Measurements from ENCODE around the gene CCS.
"Not testable (repeated sequence)": the region's sequence is repeated elsewhere in the genome, so short reads cannot be mapped to it uniquely, and the experiment has no call there.

CCS gene

GRCh38 chr11:66561975-66562248 is 31.1 kb upstream of the CCS start:
- DNase-seq, result no peak

GRCh38 chr11:66562275-66562674 is 30.7 kb upstream of the CCS start:
- no peak for DNase-seq

GRCh38 chr11:66562907-66563583 is 29.9 kb upstream of the CCS start:
- DNase-seq, result no peak

- no peak for DNase-seq
These were observed 29.2 kb upstream of the CCS start for GRCh38 chr11:66563832-66564231.

- no peak for DNase-seq
These were observed 28.4 kb upstream of the CCS start for GRCh38 chr11:66564538-66564937.

- DNase-seq, result no peak
These were observed 28.0 kb upstream of the CCS start for GRCh38 chr11:66564984-66565383.

GRCh38 chr11:66566221-66566620 is 26.8 kb upstream of the CCS start:
- no peak for DNase-seq

- DNase-seq, result no peak
These were observed 25.2 kb upstream of the CCS start for GRCh38 chr11:66567787-66568123.

- peak; percentile 77 for DNase-seq
These were observed 24.7 kb upstream of the CCS start, which contains the start of gene CTSF for GRCh38 chr11:66568124-66568916. Gene CTSF (minus strand): TSS chr11:66568606. CDS start chr11:66568486, 120 bp downstream.

- no peak for DNase-seq
These were observed 23.9 kb upstream of the CCS start for GRCh38 chr11:66569076-66569475.

GRCh38 chr11:66570079-66570849 is 22.7 kb upstream of the CCS start:
- DNase-seq, result no peak

- DNase-seq, result no peak
These were observed 22.2 kb upstream of the CCS start for GRCh38 chr11:66570850-66571180.

GRCh38 chr11:66579017-66579606 is 13.9 kb upstream of the CCS start:
- DNase-seq, result peak; percentile 83

GRCh38 chr11:66580803-66581202 is 12.2 kb upstream of the CCS start:
- DNase-seq, result no peak

- no peak for DNase-seq
These were observed 11.7 kb upstream of the CCS start for GRCh38 chr11:66581261-66581660.

GRCh38 chr11:66582565-66583147 is 10.3 kb upstream of the CCS start:
- not testable (repeated sequence) for DNase-seq

GRCh38 chr11:66585447-66585846 is 7.5 kb upstream of the CCS start:
- not testable (repeated sequence) for DNase-seq

- DNase-seq, result no peak
These were observed 6.8 kb upstream of the CCS start for GRCh38 chr11:66586136-66586535.

- DNase-seq, result not testable (repeated sequence)
These were observed 3.7 kb upstream of the CCS start for GRCh38 chr11:66589315-66589714.

- no peak for DNase-seq
These were observed 2.8 kb upstream of the CCS start for GRCh38 chr11:66589996-66590675.

- no peak for DNase-seq
These were observed 1.8 kb upstream of the CCS start for GRCh38 chr11:66591175-66591574.

GRCh38 chr11:66593303-66593635 is 284 bp downstream of the CCS start:
- no peak for DNase-seq

GRCh38 chr11:66593650-66594049 is 665 bp downstream of the CCS start:
- no peak for DNase-seq

Measured in stimulated activated CD4-positive, alpha-beta T cell treated with anti-CD3 and anti-CD28 coated beads, Interleukin-4, amount 100 ng/mL, for 1 hour (primary cell).